HEK293 (cell line): ENCODE results near the gene DNAJC21.

Experiments
- CTCF ChIA-PET: fragments of 350-600 bp; formaldehyde crosslinking; extraction: SDS; loops from one replicate; lab custom pipeline; 2021; ENCODE audit warnings: antibody characterized with exemption; lab: Yijun Ruan, JAX
- POLR2A ChIA-PET: fragments of 300-600 bp; formaldehyde crosslinking; extraction: SDS; loops from one replicate; lab custom pipeline; 2020; ENCODE audit warnings: antibody characterized with exemption, inconsistent platforms; lab: Yijun Ruan, JAX
- H3K27ac ChIP-seq: fragments of 200-500 bp; sonication (Bioruptor generic); 2 replicates; pipeline ENCODE4 v1.5.1; 2014; ENCODE audit warnings: low read depth, low read length, control low read depth, inconsistent platforms; ENCODE audit errors: extremely low read depth
- H3K36me3 ChIP-seq, 2 experiments: fragments of 200-500 bp in 1 of 2; sonication (Bioruptor generic) in 1 of 2; 1 replicate in 1 of 2; 2 replicates in 1 of 2; pipeline ENCODE4 v1.5.1; 2014 to 2017; ENCODE audit warnings: inconsistent platforms in 2 of 2, low read length in 2 of 2; ENCODE audit not compliant: control insufficient read depth in 2 of 2, insufficient read depth in 1 of 2
- H3K4me1 ChIP-seq: fragments of 200-500 bp; sonication (Bioruptor generic); 2 replicates; pipeline ENCODE4 v1.5.1; 2014; ENCODE audit warnings: mild to moderate bottlenecking, low read length, inconsistent platforms; ENCODE audit not compliant: control insufficient read depth, insufficient read depth
- H3K4me3 ChIP-seq: 2 replicates; pipeline ENCODE4 v1.5.1; 2011; ENCODE audit warnings: low read depth, mild to moderate bottlenecking, control low read depth, low read length, moderate library complexity
- H3K9me3 ChIP-seq: fragments of 200-500 bp; sonication (Bioruptor generic); 2 replicates; pipeline ENCODE4 v1.5.1; 2014; ENCODE audit warnings: low read depth, low read length, inconsistent platforms; ENCODE audit not compliant: control insufficient read depth, insufficient read depth
- PRDM10 ChIP-seq: fragments of 450-650 bp; formaldehyde crosslinking; IDR thresholded peaks from 2 replicates; pipeline ENCODE4 v1.5.1; 2016; ENCODE audit warnings: missing biosample characterization, missing genetic modification characterization
- PRDM4 ChIP-seq: fragments of 450-650 bp; formaldehyde crosslinking; IDR thresholded peaks from 2 replicates; pipeline ENCODE4 v1.5.1; 2017; ENCODE audit warnings: missing biosample characterization, missing genetic modification characterization
- TRIM28 ChIP-seq: IDR thresholded peaks from 2 replicates; pipeline ENCODE4 v1.6.1; 2011; ENCODE audit warnings: low read length, control low read depth, borderline replicate concordance
- ZFP37 ChIP-seq: fragments of 450-650 bp; formaldehyde crosslinking; IDR thresholded peaks from 2 replicates; pipeline ENCODE4 v1.5.1; 2016; ENCODE audit warnings: missing biosample characterization, missing genetic modification characterization
- ZNF10 ChIP-seq: fragments of 450-650 bp; formaldehyde crosslinking; IDR thresholded peaks from 2 replicates; pipeline ENCODE4 v1.5.1; 2017; ENCODE audit warnings: missing biosample characterization, missing genetic modification characterization
- ZNF140 ChIP-seq: fragments of 450-650 bp; formaldehyde crosslinking; IDR thresholded peaks from 2 replicates; pipeline ENCODE4 v1.5.1; 2016; ENCODE audit warnings: missing biosample characterization, missing genetic modification characterization
- ZNF239 ChIP-seq: fragments of 450-650 bp; formaldehyde crosslinking; IDR thresholded peaks from 2 replicates; pipeline ENCODE4 v1.5.1; 2016; ENCODE audit warnings: missing biosample characterization, missing genetic modification characterization
- ZNF335 ChIP-seq: fragments of 450-650 bp; formaldehyde crosslinking; conservative IDR thresholded peaks from 2 replicates; pipeline ENCODE4 v1.5.1; 2016; ENCODE audit warnings: missing biosample characterization, missing genetic modification characterization
- ZNF366 ChIP-seq: fragments of 450-650 bp; formaldehyde crosslinking; conservative IDR thresholded peaks from 2 replicates; pipeline ENCODE4 v1.5.1; 2016; ENCODE audit warnings: missing biosample characterization, missing genetic modification characterization
- ZNF394 ChIP-seq: fragments of 450-650 bp; formaldehyde crosslinking; IDR thresholded peaks from 2 replicates; pipeline ENCODE4 v1.5.1; 2016; ENCODE audit warnings: missing biosample characterization, missing genetic modification characterization, mild to moderate bottlenecking, moderate library complexity, borderline replicate concordance
- ZNF398 ChIP-seq: fragments of 450-650 bp; formaldehyde crosslinking; IDR thresholded peaks from 2 replicates; pipeline ENCODE4 v1.5.1; 2017; ENCODE audit warnings: missing biosample characterization, missing genetic modification characterization
- ZNF530 ChIP-seq: fragments of 450-650 bp; formaldehyde crosslinking; IDR thresholded peaks from 2 replicates; pipeline ENCODE4 v1.5.1; 2016; ENCODE audit warnings: low read depth, missing biosample characterization, missing genetic modification characterization
- ZNF561 ChIP-seq: fragments of 450-650 bp; IDR thresholded peaks from 2 replicates; pipeline ENCODE4 v1.5.1; 2018; ENCODE audit warnings: missing biosample characterization, missing genetic modification characterization, borderline replicate concordance
- ZNF580 ChIP-seq: fragments of 450-650 bp; formaldehyde crosslinking; IDR thresholded peaks from 2 replicates; pipeline ENCODE4 v1.5.1; 2016; ENCODE audit warnings: missing biosample characterization, missing genetic modification characterization

The DNAJC21 gene

GRCh38 chr5:34929720-34930461 is 532 bp downstream of the DNAJC21 start (continued):
- TF ChIP-seq ZNF239 (tag by site-specific recombination) (no peak), ZNF580 (tag by site-specific recombination) (0 out of 2 replicates have a peak, but pooled peaks have one; percentile 16), ZNF140 (tag by site-specific recombination) (no peak), ZNF530 (no peak), TRIM28 (peak; percentile 15; the same call in 1 of the 2 replicates)
- TF ChIP-seq, all 188 proteins: peak for 46

- Histone ChIP-seq H3K4me3 (peak overlapping the region; percentile 98), H3K9me3 (no peaks in the 10 kb centered on the region), H3K27ac (peak overlapping the region; percentile 92), H3K36me3 (peaks cover 28 to 43% of the 10 kb centered on the region in 2 experiments), H3K4me1 (peaks cover 12% of the 10 kb centered on the region; the same call in 1 of the 2 replicates)
- CTCF ChIA-PET = interaction anchor here (0.5 to 1.4 kb wide), 3 partner anchors 64 to 406 kb away, joined by 3 to 5 read pairs (median 5); no protein-coding TSS in a partner anchor
- POLR2A ChIA-PET = interaction anchor here (2.0 to 3.8 kb wide), 3 partner anchors 10 to 21 kb away, joined by 7 to 152 read pairs (median 11); partner anchors contain the start of genes BRIX1 and RAD1
- TF ChIP-seq PRDM4 (no peak), ZNF394 (no peak), ZFP37 (no peak), ZNF335 (tag by site-specific recombination) (0 out of 2 replicates have a peak, but pooled peaks have one; percentile 6)
Observed at GRCh38 chr5:34930462-34930844, 1.1 kb downstream of the DNAJC21 start.

- H3K36me3 ChIP-seq = peaks cover 28 to 44% of the 10 kb centered on the region in 2 experiments
- CTCF ChIA-PET = interaction anchor here (0.5 to 1.4 kb wide), 2 partner anchors 72 to 406 kb away, joined by 5 read pairs; no protein-coding TSS in a partner anchor
- H3K27ac ChIP-seq = no peak overlapping the region; the same call in 1 of the 2 replicates
- peak overlapping the region; percentile 98 for H3K4me3 ChIP-seq
- H3K4me1 ChIP-seq = peaks cover 12% of the 10 kb centered on the region; the same call in 1 of the 2 replicates
- TF ChIP-seq ZNF366 (peak; percentile 56), ZNF530 (0 out of 2 replicates have a peak, but pooled peaks have one; percentile 11), PRDM10 (0 out of 2 replicates have a peak, but pooled peaks have one; percentile 24), ZNF398 (no peak), ZNF10 (tag by site-specific recombination) (no peak), ZNF561 (no peak)
- no peaks in the 10 kb centered on the region for H3K9me3 ChIP-seq
- POLR2A ChIA-PET = interaction anchor here (2.0 to 3.8 kb wide), 4 partner anchors 10 to 21 kb away, joined by 7 to 152 read pairs (median 11); partner anchors contain the start of genes BRIX1 and RAD1
Observed at GRCh38 chr5:34930870-34931269, 1.5 kb downstream of the DNAJC21 start.
